Stimulated activated naive CD8-positive, alpha-beta T cell treated with anti-CD3 and anti-CD28 coated beads, Interleukin-15, Interleukin-2, amounts not matched to agents 100 U/mL and 50 U/mL, for 24 hours (primary cell): ENCODE data around the gene RAF1.
"Not testable (repeated sequence)": the region's sequence is repeated elsewhere in the genome, so short reads cannot be mapped to it uniquely, and the experiment has no call there.

Source experiments
- ATAC-seq: fragments of 150-1000 bp; cut with Tn5 transposase; one replicate; pipeline ENCODE4 v1.10.0; 2021
- DNase-seq: peaks from one replicate; pipeline ENCODE4 v3.0.0; 2021

RAF1 gene

DNA sequence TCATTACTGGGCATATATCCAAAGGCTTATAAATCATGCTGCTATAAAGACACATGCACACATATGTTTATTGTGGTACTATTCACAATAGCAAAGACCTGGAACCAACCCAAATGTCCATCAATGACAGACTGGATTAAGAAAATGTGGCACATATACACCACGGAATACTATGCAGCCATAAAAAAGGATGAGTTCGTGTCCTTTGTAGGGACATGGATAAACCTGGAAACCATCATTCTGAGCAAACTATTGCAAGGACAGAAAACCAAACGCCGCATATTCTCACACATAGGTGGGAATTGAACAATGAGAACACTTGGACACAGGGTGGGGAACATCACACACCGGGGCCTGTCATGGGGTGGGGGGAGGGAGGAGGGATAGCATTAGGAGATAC, 23.1 kb downstream of the RAF1 start:
- not testable (repeated sequence) for ATAC-seq, DNase-seq

- ATAC-seq (peak; percentile 32), DNase-seq (no peak)
Observed at GRCh38 chr3:12638105-12638504, 25.8 kb downstream of the RAF1 start.

DNA sequence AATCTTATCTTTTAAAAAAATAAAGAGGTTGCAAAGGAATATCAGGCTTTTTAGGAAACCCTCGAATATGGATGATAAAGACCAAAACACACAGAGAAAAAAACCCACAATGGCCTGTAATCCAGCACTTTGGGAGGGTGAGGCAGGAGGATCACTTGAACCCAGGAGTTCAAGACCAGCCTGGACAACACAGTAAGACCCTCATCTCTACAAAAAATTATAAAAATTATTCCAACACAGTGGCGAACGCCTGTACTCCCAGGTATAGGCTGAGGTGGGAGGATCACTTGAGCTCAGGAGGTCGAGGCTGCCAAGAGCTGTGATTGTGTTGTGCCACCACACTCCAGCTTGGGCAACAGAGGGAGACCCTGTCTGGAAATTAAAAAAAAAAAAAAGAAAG, 30.8 kb downstream of the RAF1 start:
- ATAC-seq, result no peak
- DNase-seq, result no peak

GRCh38 chr3:12632523-12632922, 31.4 kb downstream of the RAF1 start:
- DNase-seq, result no peak
- no peak for ATAC-seq

- ATAC-seq, result peak; percentile 43
- DNase-seq, result peak; percentile 17
Observed at GRCh38 chr3:12630843-12631242, 33.1 kb downstream of the RAF1 start.

GRCh38 chr3:12630292-12630691, 33.6 kb downstream of the RAF1 start:
- no peak for ATAC-seq
- no peak for DNase-seq

- DNase-seq (no peak), ATAC-seq (no peak)
Observed at GRCh38 chr3:12629560-12629959, 34.4 kb downstream of the RAF1 start.

DNA sequence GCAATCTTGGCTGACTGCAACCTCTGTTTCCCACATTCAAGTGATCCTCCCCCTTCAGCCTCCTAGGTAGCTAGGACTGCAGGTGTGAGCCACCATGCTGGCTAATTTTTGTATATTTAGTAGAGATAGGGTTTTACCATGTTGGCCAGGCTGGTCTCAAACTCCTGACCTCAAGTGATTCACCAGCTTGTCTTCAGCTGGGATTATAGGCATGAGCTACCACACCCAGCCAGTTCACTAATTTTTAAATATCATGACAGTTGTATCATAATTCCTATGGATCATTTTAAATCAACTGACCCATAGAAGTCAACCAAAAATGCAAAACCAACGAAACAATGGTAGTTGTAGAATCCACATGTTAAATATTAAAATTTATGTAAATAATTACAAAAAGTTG, 35.1 kb downstream of the RAF1 start:
- DNase-seq (no peak), ATAC-seq (no peak)

DNA sequence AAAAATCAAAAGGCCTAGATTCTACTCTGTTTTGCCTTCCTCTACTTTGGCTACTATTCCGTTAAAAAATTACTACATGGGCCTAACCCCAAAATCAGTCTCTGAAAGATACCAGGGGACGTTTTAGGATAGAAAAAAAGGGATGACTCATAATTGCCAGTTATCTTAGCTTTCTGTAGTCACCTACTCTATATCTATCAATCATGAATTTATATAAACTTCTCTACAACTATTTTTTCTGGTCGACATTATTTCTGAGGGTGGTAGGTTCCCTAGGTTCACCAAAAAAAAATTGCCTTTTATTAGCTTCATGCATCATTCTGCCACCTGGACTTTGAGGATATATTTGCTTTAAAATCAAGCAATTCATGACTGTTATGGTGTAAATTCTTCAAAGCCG, 36.5 kb downstream of the RAF1 start:
- ATAC-seq, result peak; percentile 24

DNA sequence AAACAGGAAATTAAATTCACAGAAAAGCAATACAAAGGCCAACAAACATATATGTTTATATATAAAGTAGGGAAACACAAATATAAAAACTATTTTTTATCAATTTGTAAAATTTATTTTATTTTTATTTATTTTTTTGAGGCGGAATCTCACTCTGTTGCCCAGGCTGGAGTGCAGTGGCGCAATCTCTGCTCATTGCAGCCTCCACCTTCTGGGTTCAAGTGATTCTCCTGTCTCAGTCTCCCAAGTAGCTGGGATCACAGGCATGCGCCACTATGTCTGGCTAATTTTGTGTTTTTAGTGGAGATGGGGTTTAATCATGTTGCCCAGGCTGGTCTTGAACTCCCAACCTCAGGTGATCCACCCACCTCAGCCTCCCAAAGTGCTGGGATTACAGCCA, 39.0 kb downstream of the RAF1 start:
- ATAC-seq, DNase-seq: not testable (repeated sequence)

More for the DNA sequence above, 36.5 kb downstream of the RAF1 start:
- no peak for DNase-seq

DNA sequence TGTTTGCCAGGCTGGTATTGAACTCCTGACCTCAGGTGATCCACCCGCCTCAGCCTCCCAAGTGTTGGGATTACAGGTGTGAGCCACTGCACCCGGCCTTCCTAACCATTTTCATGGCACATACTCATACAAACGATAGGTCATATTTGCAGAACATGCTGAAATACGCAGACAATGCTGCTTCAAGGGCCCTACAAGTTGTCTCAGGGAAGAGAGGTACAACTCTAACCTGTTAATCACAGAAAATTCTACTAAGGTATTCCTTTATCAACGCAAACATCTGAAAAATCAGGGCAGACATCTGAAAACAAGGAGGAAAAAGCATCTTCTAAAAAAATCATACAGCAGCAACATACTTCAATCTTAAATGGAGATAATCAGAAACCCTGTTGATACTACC, 39.9 kb downstream of the RAF1 start:
- no peak for DNase-seq
- ATAC-seq, result no peak

DNA sequence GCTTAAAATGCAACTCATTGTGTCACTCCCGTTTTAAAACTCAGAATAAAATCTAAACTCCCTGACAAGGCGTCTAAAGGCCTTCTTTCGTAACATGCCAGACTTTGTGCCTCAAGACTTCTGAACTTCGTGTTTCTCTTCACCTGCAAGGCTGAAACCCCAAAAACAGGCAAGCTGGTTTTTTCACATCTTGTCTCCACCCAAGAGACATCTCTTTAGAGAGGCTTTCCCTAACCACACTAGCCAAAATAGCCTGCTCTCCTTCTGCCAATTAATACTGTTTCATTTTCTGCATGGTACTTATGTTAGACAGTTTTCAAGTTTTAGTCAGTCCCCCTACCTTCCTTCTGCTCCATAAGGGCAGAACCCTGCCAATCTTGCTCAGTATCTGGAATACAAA, 41.6 kb downstream of the RAF1 start:
- ATAC-seq, result no peak

GRCh38 chr3:12620729-12621128, 43.2 kb downstream of the RAF1 start:
- ATAC-seq (no peak), DNase-seq (no peak)

More for the DNA sequence above, 41.6 kb downstream of the RAF1 start:
- DNase-seq, result no peak

DNA sequence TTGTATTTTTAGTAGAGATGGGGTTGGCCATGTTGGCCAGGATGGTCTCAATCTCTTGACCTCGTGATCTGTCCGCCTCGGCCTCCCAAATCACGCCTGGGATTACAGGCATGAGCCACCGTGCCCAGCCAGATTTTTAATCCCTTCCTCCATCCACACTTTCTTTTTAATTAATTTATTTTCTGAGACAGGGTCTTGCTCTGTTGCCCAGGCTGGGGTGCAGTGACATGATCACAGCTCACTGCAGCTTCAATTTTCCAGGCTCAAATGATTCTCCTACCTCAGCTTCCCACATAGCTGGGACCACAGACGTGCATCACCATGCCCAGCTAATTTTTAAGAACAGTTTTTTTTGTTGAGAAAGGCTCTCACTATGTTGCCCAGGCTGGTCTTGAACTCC, 43.6 kb downstream of the RAF1 start:
- ATAC-seq (no peak), DNase-seq (no peak)

DNA sequence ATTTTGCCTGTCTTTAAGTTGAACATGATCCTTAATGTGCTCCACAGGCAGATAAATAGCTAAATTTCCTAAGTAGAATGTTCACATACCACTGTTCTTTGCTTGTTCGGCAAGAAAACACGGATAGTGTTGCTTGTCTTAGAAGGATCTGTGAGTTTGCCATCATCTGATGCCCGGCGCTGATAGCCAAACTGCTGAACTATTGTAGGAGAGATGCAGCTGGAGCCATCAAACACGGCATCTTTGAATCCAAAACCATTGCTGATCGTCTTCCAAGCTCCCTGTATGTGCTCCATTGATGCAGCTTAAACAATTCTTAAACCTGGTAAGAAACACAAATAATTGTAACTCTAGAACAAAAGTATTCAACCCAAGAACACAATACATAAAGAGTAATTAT, 45.5 kb downstream of the RAF1 start:
- no peak for DNase-seq
- ATAC-seq, result no peak

DNA sequence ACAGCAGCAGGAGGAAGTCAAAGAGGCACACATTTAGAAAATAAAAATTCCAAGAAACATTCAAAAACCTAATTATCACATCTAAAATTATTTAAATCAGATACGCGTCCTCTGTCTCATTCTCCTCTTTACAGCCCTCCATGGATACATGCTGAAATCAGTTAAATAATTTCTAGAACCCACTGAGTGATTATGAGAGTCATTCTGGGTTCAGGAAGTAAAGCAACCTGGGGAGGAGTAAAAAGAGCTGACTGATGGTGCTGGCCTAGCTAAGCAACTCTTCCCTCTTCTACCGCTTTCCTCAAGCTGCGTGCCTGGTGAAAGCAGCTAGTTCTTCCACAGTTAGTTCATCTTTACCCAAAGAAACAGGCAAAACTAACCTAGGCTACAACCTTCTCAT, 48.7 kb downstream of the RAF1 start:
- ATAC-seq (no peak), DNase-seq (no peak)

DNA sequence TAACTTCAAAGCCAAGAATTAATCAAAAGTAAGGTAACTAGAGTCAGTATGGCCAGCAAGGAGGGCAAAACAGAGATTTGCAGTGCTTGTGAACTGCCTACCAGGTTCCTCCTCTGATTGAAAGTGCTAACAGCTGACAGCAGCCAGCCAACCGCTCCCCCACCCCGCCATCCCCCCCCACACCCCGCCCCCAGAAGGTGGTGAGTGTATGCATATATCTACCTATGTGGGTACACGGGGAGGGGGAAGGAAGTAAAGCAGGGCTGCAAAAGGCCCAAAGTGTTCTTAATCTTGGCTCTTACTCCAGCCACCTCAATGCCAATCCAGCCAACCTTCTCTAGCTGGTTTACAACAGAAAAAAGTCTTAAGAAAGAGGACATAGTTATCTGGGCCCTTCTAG, 50.7 kb downstream of the RAF1 start:
- ATAC-seq (peak; percentile 57), DNase-seq (peak; percentile 17)

- ATAC-seq, result no peak
- DNase-seq, result no peak
Observed at GRCh38 chr3:12612514-12613226, 51.2 kb downstream of the RAF1 start.

- no peak for DNase-seq
Observed at GRCh38 chr3:12611117-12611516, 52.8 kb downstream of the RAF1 start.

GRCh38 chr3:12608376-12608775, 55.5 kb downstream of the RAF1 start:
- DNase-seq, result no peak
- ATAC-seq, result no peak

More at GRCh38 chr3:12611117-12611516, 52.8 kb downstream of the RAF1 start:
- ATAC-seq, result no peak

- ATAC-seq, result no peak
Observed at GRCh38 chr3:12603969-12604368, 59.9 kb downstream of the RAF1 start.

GRCh38 chr3:12601072-12601471, 62.8 kb downstream of the RAF1 start:
- DNase-seq, result no peak
- ATAC-seq, result no peak

More at GRCh38 chr3:12603969-12604368, 59.9 kb downstream of the RAF1 start:
- DNase-seq, result no peak

GRCh38 chr3:12598890-12599289, 65.0 kb downstream of the RAF1 start:
- DNase-seq, result no peak
- no peak for ATAC-seq

DNA sequence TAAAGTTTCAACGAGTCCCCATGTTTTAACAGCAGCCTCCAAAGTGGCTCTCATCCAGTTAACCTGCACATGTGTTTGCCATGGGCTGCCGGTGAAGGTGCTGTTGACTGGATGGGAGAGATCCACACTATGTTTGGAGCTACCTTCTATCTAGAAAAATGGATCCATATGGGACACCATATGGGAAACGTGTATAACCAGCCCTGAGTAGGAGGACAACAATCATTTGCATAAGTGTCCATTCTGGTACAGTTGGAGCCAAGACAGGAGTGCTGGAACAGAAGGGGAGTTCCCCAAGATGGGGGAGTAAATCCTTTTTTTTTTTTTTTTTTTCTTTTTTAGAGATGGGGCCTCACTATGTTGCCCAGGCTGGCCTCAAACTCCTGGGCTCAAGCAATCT, 70.4 kb downstream of the RAF1 start:
- ATAC-seq, result no peak

More for the DNA sequence above, 70.4 kb downstream of the RAF1 start:
- DNase-seq, result no peak
